HG03342 (cell line): Measurements from ENCODE around the gene SLC1A2.

Source experiments
- ATAC-seq: cut with Tn5 transposase; IDR thresholded peaks from one replicate; pipeline ENCODE4 v1.9.1; 2021; ENCODE audit warnings: mild to moderate bottlenecking, moderate library complexity; ENCODE audit not compliant: unreplicated experiment

Gene SLC1A2

GRCh38 chr11:35352077-35352888, 67.1 kb downstream of the SLC1A2 start:
- ATAC-seq: no peak

- no peak for ATAC-seq
Observed at GRCh38 chr11:35349897-35350296, 69.5 kb downstream of the SLC1A2 start.

GRCh38 chr11:35348898-35349687, 70.3 kb downstream of the SLC1A2 start:
- no peak for ATAC-seq

- ATAC-seq: no peak
Observed at GRCh38 chr11:35347921-35348331, 71.4 kb downstream of the SLC1A2 start.

- no peak for ATAC-seq
Observed at GRCh38 chr11:35347173-35347878, 72.0 kb downstream of the SLC1A2 start.

- ATAC-seq: no peak
Observed at GRCh38 chr11:35346472-35347156, 72.7 kb downstream of the SLC1A2 start.

- ATAC-seq: no peak
Observed at GRCh38 chr11:35344681-35345574, 74.4 kb downstream of the SLC1A2 start.

- ATAC-seq: peak; percentile 72
Observed at GRCh38 chr11:35343033-35343598, 76.2 kb downstream of the SLC1A2 start.

GRCh38 chr11:35340715-35341114, 78.6 kb downstream of the SLC1A2 start:
- ATAC-seq: no peak

GRCh38 chr11:35340071-35340470, 79.3 kb downstream of the SLC1A2 start:
- ATAC-seq: no peak

GRCh38 chr11:35338921-35339320, 80.4 kb downstream of the SLC1A2 start:
- ATAC-seq: no peak

GRCh38 chr11:35337914-35338305, 81.4 kb downstream of the SLC1A2 start:
- no peak for ATAC-seq

- ATAC-seq: no peak
Observed at GRCh38 chr11:35337136-35337913, 82.0 kb downstream of the SLC1A2 start.

GRCh38 chr11:35336726-35337125, 82.6 kb downstream of the SLC1A2 start:
- no peak for ATAC-seq

- no peak for ATAC-seq
Observed at GRCh38 chr11:35335226-35335625, 84.1 kb downstream of the SLC1A2 start.

- ATAC-seq: peak; percentile 90
Observed at GRCh38 chr11:35334385-35335090, 84.8 kb downstream of the SLC1A2 start.

GRCh38 chr11:35332524-35332923, 86.8 kb downstream of the SLC1A2 start:
- no peak for ATAC-seq

GRCh38 chr11:35330931-35331330, 88.4 kb downstream of the SLC1A2 start:
- ATAC-seq: no peak
